Measurements from ENCODE around the gene CYP20A1. TPM values are rescaled to one million over a fixed set of nuclear protein-coding genes. Genes with fewer than 3 reads are reported as not detected.

Gene CYP20A1
- polyA plus RNA-seq, 3 donors, result 8.4 to 15.4 (median 9.0) TPM

GRCh38 chr2:203344667-203345066 lies 105.8 kb downstream of the CYP20A1 start:
- WGBS, 3 donors, result 95 to 98% (median 96%) methylated on average over 12 of the region's 12 CpGs

GRCh38 chr2:203346612-203347011 lies 107.8 kb downstream of the CYP20A1 start:
- 78 to 90% (median 83%) methylated on average over 1 of the region's 1 CpG for WGBS, 3 donors
- H3K27ac ChIP-seq (ENCODE audit: low read depth, low read length), result no peak overlapping the region

More at GRCh38 chr2:203344667-203345066, 105.8 kb downstream of the CYP20A1 start:
- no peak overlapping the region for H3K27ac ChIP-seq (ENCODE audit: low read depth, low read length)

DNA sequence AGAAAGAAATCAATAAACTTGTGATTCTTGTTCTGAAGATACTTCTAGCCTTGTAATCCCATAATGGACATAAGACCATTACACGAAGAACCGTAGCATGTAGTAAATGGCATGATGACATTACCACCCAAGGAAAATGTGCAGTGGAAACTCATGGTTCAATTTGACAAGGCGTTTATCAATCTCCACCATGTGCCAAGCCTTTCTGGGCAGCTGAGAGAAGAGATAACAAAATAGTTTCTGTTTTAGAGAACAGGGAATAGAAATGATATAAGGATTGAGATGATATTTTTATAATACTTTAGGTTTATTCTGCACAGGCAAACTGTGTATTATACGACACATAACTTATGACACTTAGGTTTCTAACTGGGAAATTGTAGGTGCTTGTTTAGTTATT lies 108.6 kb downstream of the CYP20A1 start:
- WGBS, 3 donors, result 70 to 87% (median 79%) methylated on average over 4 of the region's 4 CpGs
- no peak overlapping the region for H3K27ac ChIP-seq (ENCODE audit: low read depth, low read length)

GRCh38 chr2:203352604-203353255 lies 113.9 kb downstream of the CYP20A1 start:
- 80 to 96% (median 92%) methylated on average over 5 of the region's 5 CpGs for WGBS, 3 donors
- no peak overlapping the region for H3K27ac ChIP-seq (ENCODE audit: low read depth, low read length)

DNA sequence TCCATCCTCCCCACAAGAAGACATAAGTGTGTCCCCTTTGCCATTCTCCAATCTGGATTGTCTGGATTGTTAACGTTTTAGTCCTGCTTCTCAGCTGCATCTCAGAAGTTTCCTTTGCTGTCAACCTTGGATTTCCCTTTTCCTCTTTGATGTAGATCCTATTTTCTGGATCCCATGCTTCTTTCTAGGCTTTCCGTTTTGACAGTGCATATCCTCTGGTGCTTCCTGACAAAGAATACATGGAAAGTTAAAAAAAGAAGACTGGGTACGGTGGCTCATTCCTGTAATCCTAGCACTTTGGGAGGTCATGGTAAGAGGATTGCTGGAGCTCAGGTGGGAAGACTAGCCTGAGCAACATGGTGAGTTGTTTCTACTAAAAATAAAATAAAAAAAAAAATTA lies 116.1 kb downstream of the CYP20A1 start:
- no peak overlapping the region for H3K27ac ChIP-seq (ENCODE audit: low read depth, low read length)
- WGBS, 3 donors, result 73 to 82% (median 78%) methylated on average over 3 of the region's 3 CpGs

Other genes with a start within 250 kb of the CYP20A1 start
- 10 to 100 TPM in 1 of 3 donors, 1 to 10 TPM in 2; 4.2 to 10.1 (median 6.0) TPM for gene NBEAL1, start 224.1 kb upstream of the CYP20A1 start, polyA plus RNA-seq
- gene ABI2, start 89.4 kb downstream of the CYP20A1 start, polyA plus RNA-seq, result 10 to 100 TPM in 2 of 3 donors, 1 to 10 TPM in 1; 5.7 to 12.4 (median 10.9) TPM

All from adipose tissue (tissue), 3 donors.